ENCODE results near the gene MIXL1.

DNA sequence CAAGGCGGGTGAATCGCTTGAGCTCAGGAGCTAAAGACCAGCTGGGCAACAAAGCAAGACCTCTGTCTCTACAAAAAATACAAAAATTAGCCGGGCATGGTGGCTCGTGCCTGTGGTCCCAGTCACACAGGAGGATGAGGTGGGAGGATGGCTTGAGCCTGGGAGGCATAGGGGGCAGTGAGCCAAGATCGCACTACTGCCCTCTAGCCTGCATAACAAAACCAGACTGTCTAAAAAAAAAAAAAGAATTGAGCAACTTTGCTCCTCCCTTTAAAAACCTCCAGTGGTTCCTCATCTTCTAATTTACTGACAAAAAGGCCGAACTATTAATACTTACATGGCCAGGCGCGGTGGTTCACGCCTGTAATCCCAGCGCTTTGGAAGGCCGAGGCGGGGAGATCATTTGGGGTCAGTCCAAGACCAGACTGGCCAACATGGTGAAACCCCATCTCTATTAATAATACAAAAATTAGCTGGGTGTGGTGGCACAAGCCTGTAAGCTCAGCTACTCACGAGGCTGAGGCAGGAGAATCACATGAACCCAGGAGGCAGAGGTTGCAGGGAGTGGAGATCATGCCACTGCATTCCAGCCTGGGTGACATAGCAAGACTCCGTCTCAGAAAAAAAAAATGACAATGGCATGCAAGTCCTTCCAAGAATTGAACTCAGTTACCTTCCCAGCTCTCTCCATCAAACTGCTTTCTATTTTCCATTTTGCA is 41.3 kb upstream of the MIXL1 start:
- TF ChIP-seq, protein P1, sequence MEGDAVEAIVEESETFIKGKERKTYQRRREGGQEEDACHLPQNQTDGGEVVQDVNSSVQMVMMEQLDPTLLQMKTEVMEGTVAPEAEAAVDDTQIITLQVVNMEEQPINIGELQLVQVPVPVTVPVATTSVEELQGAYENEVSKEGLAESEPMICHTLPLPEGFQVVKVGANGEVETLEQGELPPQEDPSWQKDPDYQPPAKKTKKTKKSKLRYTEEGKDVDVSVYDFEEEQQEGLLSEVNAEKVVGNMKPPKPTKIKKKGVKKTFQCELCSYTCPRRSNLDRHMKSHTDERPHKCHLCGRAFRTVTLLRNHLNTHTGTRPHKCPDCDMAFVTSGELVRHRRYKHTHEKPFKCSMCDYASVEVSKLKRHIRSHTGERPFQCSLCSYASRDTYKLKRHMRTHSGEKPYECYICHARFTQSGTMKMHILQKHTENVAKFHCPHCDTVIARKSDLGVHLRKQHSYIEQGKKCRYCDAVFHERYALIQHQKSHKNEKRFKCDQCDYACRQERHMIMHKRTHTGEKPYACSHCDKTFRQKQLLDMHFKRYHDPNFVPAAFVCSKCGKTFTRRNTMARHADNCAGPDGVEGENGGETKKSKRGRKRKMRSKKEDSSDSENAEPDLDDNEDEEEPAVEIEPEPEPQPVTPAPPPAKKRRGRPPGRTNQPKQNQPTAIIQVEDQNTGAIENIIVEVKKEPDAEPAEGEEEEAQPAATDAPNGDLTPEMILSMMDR (IDR thresholded peaks at IDR 0.05; ENCODE audit: insufficient read depth, low read length): no peak
- TF ChIP-seq, protein P2, sequence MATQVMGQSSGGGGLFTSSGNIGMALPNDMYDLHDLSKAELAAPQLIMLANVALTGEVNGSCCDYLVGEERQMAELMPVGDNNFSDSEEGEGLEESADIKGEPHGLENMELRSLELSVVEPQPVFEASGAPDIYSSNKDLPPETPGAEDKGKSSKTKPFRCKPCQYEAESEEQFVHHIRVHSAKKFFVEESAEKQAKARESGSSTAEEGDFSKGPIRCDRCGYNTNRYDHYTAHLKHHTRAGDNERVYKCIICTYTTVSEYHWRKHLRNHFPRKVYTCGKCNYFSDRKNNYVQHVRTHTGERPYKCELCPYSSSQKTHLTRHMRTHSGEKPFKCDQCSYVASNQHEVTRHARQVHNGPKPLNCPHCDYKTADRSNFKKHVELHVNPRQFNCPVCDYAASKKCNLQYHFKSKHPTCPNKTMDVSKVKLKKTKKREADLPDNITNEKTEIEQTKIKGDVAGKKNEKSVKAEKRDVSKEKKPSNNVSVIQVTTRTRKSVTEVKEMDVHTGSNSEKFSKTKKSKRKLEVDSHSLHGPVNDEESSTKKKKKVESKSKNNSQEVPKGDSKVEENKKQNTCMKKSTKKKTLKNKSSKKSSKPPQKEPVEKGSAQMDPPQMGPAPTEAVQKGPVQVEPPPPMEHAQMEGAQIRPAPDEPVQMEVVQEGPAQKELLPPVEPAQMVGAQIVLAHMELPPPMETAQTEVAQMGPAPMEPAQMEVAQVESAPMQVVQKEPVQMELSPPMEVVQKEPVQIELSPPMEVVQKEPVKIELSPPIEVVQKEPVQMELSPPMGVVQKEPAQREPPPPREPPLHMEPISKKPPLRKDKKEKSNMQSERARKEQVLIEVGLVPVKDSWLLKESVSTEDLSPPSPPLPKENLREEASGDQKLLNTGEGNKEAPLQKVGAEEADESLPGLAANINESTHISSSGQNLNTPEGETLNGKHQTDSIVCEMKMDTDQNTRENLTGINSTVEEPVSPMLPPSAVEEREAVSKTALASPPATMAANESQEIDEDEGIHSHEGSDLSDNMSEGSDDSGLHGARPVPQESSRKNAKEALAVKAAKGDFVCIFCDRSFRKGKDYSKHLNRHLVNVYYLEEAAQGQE (IDR thresholded peaks at IDR 0.05; ENCODE audit: insufficient replicate concordance, low read depth): no peak

Measured in HL-60 (cell line).